HG02571 (cell line): ENCODE measurements around the gene RAPGEF5.

ENCODE experiments used
- ATAC-seq: cut with Tn5 transposase; IDR thresholded peaks from one replicate; pipeline ENCODE4 v1.9.1; 2021; ENCODE audit warnings: mild to moderate bottlenecking, moderate library complexity; ENCODE audit not compliant: unreplicated experiment

Gene RAPGEF5

GRCh38 chr7:22195397-22196172, 161.4 kb downstream of the RAPGEF5 start:
- ATAC-seq: no peak

GRCh38 chr7:22194658-22195273, 162.2 kb downstream of the RAPGEF5 start:
- ATAC-seq: no peak

- no peak for ATAC-seq
These were observed 163.4 kb downstream of the RAPGEF5 start for GRCh38 chr7:22193450-22193983.

- ATAC-seq: no peak
These were observed 164.2 kb downstream of the RAPGEF5 start for GRCh38 chr7:22192801-22193200.

GRCh38 chr7:22190736-22191135, 166.2 kb downstream of the RAPGEF5 start:
- no peak for ATAC-seq

- ATAC-seq: no peak
These were observed 167.2 kb downstream of the RAPGEF5 start for GRCh38 chr7:22189741-22190140.

GRCh38 chr7:22189230-22189629, 167.7 kb downstream of the RAPGEF5 start:
- no peak for ATAC-seq

GRCh38 chr7:22187691-22188348, 169.1 kb downstream of the RAPGEF5 start:
- no peak for ATAC-seq

- no peak for ATAC-seq
These were observed 171.4 kb downstream of the RAPGEF5 start for GRCh38 chr7:22185559-22185958.

GRCh38 chr7:22184549-22185199, 172.3 kb downstream of the RAPGEF5 start:
- no peak for ATAC-seq

GRCh38 chr7:22183522-22184280, 173.3 kb downstream of the RAPGEF5 start:
- no peak for ATAC-seq

- ATAC-seq: no peak
These were observed 174.8 kb downstream of the RAPGEF5 start for GRCh38 chr7:22182149-22182548.

- ATAC-seq: no peak
These were observed 175.3 kb downstream of the RAPGEF5 start for GRCh38 chr7:22181663-22182062.

- ATAC-seq: no peak
These were observed 177.5 kb downstream of the RAPGEF5 start for GRCh38 chr7:22179442-22179879.

- ATAC-seq: no peak
These were observed 178.2 kb downstream of the RAPGEF5 start for GRCh38 chr7:22178735-22179134.

GRCh38 chr7:22176791-22177412, 180.1 kb downstream of the RAPGEF5 start:
- ATAC-seq: no peak

GRCh38 chr7:22174574-22174953, 182.4 kb downstream of the RAPGEF5 start:
- ATAC-seq: no peak

GRCh38 chr7:22173685-22174573, 183.0 kb downstream of the RAPGEF5 start:
- peak; percentile 74 for ATAC-seq

GRCh38 chr7:22168129-22168634, 188.8 kb downstream of the RAPGEF5 start:
- no peak for ATAC-seq
